ENCODE results near the gene SUZ12.
"Not testable (repeated sequence)": the region's sequence is repeated elsewhere in the genome, so short reads cannot be mapped to it uniquely, and the experiment has no call there.

Gene SUZ12

DNA sequence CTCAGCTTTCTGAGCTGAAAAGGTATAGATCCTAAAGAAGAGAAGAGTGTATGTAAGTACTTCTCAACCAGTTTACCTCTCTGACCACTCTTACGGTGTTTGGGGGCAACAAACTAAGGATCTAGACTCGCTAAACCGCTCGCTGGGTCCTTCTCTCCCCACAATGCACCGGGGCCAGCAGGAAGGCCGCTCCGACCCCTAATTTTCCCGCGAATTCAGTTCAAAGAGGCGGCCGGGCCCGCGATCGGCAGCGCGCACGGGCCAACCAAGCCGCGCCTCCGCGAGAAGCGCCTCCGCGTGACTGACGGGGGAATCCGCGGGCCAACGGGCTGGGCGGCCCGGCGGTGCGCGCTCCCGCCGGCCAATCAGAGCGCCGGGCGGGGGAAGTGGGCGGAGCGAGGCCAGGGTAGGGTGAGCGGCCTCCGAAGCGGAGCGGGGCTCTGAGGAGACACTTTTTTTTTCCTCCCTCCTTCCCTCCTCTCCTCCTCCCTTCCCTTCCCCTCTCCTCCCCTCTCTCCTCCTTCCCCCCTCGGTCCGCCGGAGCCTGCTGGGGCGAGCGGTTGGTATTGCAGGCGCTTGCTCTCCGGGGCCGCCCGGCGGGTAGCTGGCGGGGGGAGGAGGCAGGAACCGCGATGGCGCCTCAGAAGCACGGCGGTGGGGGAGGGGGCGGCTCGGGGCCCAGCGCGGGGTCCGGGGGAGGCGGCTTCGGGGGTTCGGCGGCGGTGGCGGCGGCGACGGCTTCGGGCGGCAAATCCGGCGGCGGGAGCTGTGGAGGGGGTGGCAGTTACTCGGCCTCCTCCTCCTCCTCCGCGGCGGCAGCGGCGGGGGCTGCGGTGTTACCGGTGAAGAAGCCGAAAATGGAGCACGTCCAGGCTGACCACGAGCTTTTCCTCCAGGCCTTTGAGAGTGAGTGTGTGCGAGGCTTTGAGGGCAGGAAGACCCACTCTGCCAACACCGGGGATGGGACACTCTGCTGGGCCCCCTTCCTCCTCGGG lies at the start of gene SUZ12:
TSS of gene SUZ12 (plus strand) at position 393 of the 995 bp plus-strand sequence. CDS start at position 633, 240 bp downstream.
- H3K4me1 Mint-ChIP-seq: peaks cover 17% of the 10 kb centered on the region
- H3K36me3 Mint-ChIP-seq, H3K27me3 Mint-ChIP-seq, H3K9me3 Mint-ChIP-seq: not testable (repeated sequence)
- H3K27ac Mint-ChIP-seq: peak within 1 kb of the TSS; percentile 80
- peak within 1 kb of the TSS; percentile 89 for H3K4me3 Mint-ChIP-seq

DNA sequence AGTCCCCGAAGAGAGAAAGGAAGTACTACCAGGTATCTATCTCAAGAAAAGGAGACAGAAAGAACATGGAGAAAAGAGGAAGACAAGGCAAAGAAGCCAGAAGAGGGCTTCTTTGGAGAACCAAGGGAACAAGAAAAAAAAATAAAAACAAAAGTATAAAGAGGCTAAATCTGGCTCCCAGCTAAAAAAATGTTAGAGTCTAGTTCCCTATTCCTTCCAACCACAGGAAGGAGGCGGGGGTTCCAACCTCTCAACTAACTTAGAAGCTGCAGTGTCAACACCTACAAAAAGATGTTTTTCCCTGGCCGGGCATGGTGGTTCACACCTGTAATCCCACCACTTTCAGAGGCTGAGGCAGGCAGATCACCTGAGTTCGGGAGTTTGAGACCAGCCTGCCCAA lies 48.7 kb upstream of the SUZ12 start:
- no peaks in the 10 kb centered on the region for H3K9me3 Mint-ChIP-seq
- no peak overlapping the region for H3K4me3 Mint-ChIP-seq
- H3K27ac Mint-ChIP-seq: peak overlapping the region; percentile 43
- no peaks in the 10 kb centered on the region for H3K27me3 Mint-ChIP-seq
- peaks cover 22% of the 10 kb centered on the region for H3K36me3 Mint-ChIP-seq
- peaks cover 3% of the 10 kb centered on the region for H3K4me1 Mint-ChIP-seq

DNA sequence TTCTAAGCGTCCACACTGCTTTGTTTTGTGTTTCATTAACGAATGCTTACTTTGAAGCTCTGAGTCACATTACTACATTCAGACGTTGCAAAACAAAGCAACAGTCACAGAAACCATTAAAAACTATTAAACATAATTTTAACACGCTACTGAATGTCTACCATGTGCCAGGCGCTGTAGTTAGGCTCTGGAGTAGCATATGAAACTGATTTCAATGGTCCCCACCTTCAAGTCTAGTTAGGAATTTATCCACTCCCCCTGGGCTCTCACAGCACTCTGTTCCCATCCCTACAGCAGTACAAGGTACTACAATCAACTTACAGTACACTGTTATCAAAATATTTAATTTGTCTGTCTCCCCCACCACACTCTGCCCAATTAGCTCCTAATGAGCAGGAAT lies 35.9 kb upstream of the SUZ12 start:
- Mint-ChIP-seq H3K4me3 (no peak overlapping the region), H3K27ac (peak overlapping the region; percentile 12), H3K36me3 (peaks cover 8% of the 10 kb centered on the region), H3K9me3 (no peaks in the 10 kb centered on the region), H3K27me3 (no peaks in the 10 kb centered on the region), H3K4me1 (peaks cover 24% of the 10 kb centered on the region)

DNA sequence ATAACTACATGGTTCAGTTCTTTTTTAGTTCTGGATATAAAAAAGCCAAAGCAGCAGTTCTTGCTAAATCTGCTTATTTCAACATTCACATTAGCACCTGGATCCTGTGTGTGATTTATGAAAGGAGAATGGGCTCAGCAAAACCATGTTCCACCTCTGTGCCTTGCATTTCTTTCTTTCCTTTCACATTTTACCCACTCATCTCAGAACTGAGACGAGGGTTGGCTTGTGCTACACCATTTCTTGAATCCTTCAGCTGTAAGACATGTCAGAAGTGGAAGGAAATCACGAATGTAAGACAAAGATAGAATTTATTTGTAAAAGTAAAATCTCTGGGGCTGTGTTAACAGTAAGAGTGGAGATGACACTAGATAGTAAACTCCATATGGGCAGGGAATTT lies 34.1 kb upstream of the SUZ12 start:
- H3K4me1 Mint-ChIP-seq: peaks cover 26% of the 10 kb centered on the region

DNA sequence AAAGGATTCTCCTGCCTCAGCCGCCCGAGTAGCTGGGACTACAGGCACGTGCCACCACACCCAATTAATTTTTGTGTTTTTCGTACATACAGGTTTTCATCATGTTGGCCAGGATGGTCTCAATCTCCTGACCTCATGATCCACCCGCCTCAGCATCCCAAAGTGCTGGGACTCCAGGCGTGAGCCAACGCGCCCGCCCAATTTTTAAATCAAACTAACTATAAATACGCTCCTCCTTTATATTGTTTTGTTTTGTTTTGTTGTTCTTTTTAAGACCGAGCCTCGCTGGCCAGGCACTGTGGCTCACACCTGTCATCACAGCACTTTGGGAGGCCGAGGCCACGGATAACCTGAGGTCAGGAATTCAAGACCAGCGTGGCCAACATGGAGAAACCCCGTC lies 33.4 kb upstream of the SUZ12 start:
- Mint-ChIP-seq H3K9me3 (no peaks in the 10 kb centered on the region), H3K4me1 (peaks cover 28% of the 10 kb centered on the region), H3K27ac (no peak overlapping the region), H3K27me3 (no peaks in the 10 kb centered on the region), H3K4me3 (no peak overlapping the region), H3K36me3 (peaks cover 2% of the 10 kb centered on the region)

More for the DNA sequence above, 34.1 kb upstream of the SUZ12 start:
- Mint-ChIP-seq H3K36me3 (peaks cover 5% of the 10 kb centered on the region), H3K27ac (no peak overlapping the region), H3K4me3 (no peak overlapping the region), H3K27me3 (no peaks in the 10 kb centered on the region), H3K9me3 (no peaks in the 10 kb centered on the region)

DNA sequence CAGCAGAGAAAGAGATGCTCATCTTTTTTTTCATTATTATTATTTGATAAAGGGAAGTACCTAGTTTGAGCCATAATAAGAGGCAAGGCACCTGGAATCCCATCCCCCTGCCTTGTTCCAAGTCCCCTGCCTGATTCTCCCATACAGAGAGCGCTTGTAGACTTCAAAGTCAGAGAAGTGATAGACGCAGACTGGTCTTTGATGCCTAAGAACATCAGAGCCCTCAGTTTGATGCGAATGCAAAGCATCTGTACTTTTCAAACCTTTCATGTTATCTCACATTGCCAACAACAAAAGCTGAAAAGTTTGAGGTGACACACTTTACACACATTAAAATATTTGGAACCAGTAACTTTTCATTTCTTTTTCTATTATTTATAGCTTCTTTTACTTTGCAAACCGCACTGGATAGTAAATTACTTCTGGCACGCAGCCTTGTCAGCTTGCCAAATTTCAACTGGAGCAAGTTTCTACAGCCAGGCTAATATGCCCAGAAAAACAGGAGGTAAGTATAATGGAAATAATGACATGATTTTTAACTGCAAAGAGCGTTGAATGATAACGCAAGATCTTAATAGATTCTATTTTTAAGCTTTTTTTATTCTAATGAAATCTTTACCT lies 29.4 kb upstream of the SUZ12 start:
- Mint-ChIP-seq H3K4me1 (peaks cover 23% of the 10 kb centered on the region), H3K4me3 (peak overlapping the region; percentile 59), H3K27me3 (peaks cover 3% of the 10 kb centered on the region), H3K27ac (peak overlapping the region; percentile 87), H3K9me3 (no peaks in the 10 kb centered on the region), H3K36me3 (no peaks in the 10 kb centered on the region)

DNA sequence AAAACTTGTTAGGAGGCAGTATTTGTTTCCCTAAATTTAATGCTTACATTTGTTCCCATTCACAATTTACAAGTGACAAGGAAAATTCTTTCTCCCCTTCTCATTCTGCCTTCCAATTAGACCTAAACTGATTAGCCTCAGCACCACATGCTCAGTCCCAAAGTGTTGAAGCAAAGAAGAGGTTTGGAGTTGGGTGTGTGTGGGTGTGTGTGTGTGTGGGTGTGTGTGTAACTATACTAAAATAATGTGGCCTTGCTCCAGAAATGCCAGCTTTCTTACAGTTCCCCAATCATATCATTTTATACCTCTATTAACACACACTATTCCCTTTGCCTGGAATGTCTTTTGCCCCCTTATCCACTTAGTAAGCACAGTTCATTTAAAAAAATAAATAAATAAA lies 28.4 kb upstream of the SUZ12 start:
- peaks cover 3% of the 10 kb centered on the region for H3K27me3 Mint-ChIP-seq
- no peak overlapping the region for H3K4me3 Mint-ChIP-seq
- H3K9me3 Mint-ChIP-seq: no peaks in the 10 kb centered on the region
- H3K36me3 Mint-ChIP-seq: no peaks in the 10 kb centered on the region
- peaks cover 18% of the 10 kb centered on the region for H3K4me1 Mint-ChIP-seq
- no peak overlapping the region for H3K27ac Mint-ChIP-seq

DNA sequence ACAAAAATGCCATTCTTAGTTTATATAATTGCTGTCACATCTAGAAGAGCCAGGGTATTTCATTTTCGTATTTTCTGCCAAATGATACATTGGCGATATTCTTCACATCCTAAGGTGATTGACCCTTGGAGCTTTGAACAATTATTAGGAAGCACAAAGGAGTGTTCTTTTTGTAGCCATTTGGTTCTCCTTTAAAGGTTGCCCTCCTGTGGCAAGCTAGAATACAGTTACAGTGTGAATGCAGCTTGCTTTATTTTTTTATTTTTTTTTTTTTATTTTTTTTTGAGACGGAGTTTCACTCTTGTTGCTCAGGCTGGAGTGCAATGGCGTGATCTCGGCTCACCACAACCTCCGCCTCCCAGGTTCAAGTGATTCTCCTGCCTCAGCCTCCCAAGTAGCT lies 24.1 kb upstream of the SUZ12 start:
- H3K9me3 Mint-ChIP-seq, H3K4me3 Mint-ChIP-seq, H3K27ac Mint-ChIP-seq, H3K36me3 Mint-ChIP-seq, H3K27me3 Mint-ChIP-seq: not testable (repeated sequence)
- peaks cover 10% of the 10 kb centered on the region for H3K4me1 Mint-ChIP-seq

DNA sequence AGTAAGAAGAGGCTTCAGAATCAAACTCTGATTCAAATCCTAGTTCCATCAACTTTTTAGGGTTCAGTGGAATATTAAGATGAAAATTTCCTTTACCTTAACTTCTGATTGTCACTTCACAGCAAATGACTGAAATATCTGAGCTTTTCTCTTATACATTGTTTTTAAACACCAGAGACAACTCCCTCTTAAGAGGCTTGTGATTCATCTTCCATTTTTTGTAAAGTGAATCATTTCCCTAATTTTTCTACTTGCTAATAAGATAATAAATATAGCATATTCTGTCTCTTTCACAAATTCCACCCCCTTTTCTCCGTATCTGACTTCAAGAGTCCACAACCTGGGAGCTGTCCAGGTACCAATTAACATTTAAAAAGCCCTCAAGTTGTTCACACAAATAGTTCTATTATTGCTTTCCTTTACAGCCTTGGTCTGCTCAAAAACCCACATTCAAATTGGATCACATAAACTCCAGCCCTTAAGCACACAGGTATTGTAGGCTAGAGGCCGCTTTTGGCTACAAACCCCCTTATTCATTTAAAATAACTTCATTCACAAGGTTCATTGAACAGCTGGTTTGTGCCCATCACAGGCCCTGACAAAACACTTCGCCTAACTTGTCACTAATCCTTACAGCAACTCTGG lies 21.2 kb upstream of the SUZ12 start:
- H3K27me3 Mint-ChIP-seq: peaks cover 9% of the 10 kb centered on the region
- H3K9me3 Mint-ChIP-seq: no peaks in the 10 kb centered on the region
- no peak overlapping the region for H3K27ac Mint-ChIP-seq
- H3K36me3 Mint-ChIP-seq: no peaks in the 10 kb centered on the region
- H3K4me1 Mint-ChIP-seq: peaks cover 16% of the 10 kb centered on the region
- no peak overlapping the region for H3K4me3 Mint-ChIP-seq

DNA sequence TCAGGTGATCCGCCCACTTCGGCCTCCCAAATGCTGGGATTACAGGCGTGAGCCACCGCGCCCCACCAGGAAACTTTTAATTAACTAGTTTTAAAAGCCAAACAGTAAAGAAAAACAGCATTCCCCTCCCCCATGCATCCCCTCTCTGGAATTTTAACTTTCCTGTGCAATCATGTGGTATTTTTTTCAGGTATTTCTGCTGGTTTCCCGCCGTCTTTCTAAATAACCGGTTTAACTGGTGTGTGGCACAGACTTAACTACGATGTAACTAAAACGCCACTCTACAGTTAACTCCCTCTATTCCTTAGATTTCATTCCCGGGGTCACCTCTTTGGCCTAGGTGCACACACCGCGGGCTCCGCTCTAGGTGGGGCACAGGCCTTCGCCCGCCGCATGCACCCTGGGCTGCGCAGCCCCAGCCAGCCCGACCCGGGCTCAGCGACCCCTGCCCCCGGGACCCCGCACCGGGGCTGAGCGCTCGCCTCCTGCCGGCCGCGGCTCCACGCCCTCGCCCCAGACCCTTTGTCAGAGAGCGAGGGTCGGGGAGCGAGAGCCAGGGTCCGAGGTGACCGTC lies 20.2 kb upstream of the SUZ12 start:
- Mint-ChIP-seq H3K4me1 (peaks cover 17% of the 10 kb centered on the region), H3K9me3 (no peaks in the 10 kb centered on the region), H3K27me3 (peaks cover 9% of the 10 kb centered on the region), H3K27ac (peak overlapping the region; percentile 46), H3K4me3 (no peak overlapping the region), H3K36me3 (no peaks in the 10 kb centered on the region)

DNA sequence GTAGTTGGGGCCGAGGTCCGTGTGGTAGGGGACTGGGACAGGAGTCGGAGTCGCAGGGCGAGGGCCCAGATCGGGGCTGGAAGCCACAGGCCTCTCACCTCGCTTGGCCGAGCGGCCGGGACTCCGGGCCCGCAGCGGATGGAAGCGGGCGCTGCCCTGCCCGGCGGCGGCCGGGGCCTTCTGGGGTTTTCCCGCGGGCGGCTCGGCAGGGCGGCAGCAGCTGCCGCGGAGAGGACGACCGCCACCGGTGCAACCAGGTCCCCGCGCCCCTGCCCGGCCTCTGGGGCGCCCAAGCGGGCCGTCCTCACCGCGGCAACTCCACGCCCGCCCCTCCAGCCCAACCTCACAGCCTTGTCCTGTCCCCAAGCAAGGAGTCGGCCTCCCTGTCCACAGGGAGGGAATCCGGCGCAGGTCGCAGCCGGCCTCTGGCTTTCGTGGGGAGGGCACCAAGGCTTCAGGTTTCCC lies 19.7 kb upstream of the SUZ12 start:
- H3K9me3 Mint-ChIP-seq: no peaks in the 10 kb centered on the region
- H3K27me3 Mint-ChIP-seq: peaks cover 9% of the 10 kb centered on the region
- H3K27ac Mint-ChIP-seq: no peak overlapping the region
- H3K4me3 Mint-ChIP-seq: no peak overlapping the region
- peaks cover 17% of the 10 kb centered on the region for H3K4me1 Mint-ChIP-seq
- no peaks in the 10 kb centered on the region for H3K36me3 Mint-ChIP-seq

DNA sequence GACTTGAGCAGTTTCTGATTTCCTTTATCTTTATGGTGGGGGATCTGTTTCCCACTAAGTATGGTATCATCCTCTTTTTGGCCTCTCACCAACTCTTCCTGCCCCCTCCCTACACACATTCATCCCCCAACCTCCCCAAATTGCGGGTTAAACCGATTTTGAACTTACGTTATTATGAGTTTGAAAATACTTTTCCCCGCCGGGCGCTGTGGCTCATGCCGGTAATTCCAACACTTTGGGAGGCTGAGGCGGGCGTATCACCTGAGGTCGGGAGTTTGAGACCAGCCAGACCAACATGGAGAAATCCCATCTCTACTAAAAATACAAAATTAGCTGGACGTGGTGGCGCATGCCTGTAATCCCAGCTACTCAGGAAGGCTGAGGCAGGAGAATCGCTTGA lies 19.1 kb upstream of the SUZ12 start:
- Mint-ChIP-seq H3K4me1 (peaks cover 17% of the 10 kb centered on the region), H3K27ac (peak overlapping the region; percentile 46)
- not testable (repeated sequence) for H3K27me3 Mint-ChIP-seq, H3K36me3 Mint-ChIP-seq, H3K9me3 Mint-ChIP-seq, H3K4me3 Mint-ChIP-seq

DNA sequence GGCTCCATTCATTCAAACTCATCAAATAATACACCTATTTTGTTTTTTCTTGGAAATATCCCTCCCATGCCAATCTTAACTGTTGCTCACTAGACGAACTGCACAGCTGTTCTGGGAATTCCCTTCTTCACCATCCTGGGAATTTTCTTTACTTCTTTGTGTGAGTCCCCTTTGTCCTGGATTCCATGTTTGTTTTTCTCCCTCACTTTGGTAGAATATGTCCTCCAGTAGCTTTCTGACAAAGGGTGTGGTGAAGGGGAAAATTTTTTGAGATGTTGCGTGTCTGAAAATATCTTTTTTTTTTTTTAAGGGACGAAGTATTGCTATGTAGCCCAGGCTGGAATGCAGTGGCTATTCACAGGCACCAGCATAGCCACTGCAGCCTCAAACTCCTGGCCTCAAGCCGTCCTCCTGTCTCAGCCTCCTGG lies 18.1 kb upstream of the SUZ12 start:
- Mint-ChIP-seq H3K27ac (peak overlapping the region; percentile 52), H3K36me3 (no peaks in the 10 kb centered on the region), H3K4me1 (peaks cover 17% of the 10 kb centered on the region), H3K4me3 (no peak overlapping the region), H3K9me3 (no peaks in the 10 kb centered on the region), H3K27me3 (peaks cover 9% of the 10 kb centered on the region)

DNA sequence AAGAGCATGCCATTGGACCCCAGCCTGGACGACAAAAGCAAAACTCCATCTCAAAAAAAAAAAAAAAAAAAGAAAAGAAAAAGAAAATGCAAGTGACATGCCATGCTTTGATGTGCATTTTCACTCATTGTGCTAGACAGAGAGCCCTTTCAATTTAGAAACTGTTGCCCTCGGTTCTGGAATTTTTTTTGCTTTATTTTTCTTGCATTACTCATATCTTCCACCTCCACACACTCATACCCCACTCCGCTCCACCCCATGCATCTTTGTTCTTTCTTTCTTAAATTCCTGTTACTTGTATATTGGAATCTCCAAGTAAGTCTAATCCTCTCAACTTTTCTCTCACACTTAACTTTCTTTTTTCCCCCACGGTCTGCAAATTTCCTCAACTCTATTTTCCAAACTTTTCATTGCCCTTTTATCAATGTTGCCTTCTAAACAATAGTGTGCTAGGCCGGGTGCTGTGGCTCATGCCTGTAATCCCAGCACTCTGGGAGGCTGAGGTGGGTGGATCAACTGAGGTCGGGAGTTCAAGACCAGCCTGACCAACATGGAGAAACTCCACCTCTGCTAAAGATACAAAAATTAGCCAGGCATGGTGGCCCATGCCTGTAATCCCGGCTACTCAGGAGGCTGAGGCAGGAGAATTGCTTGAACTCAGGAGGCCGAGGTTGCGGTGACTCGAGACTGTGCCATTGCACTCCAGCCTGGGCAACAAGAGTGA lies 16.8 kb upstream of the SUZ12 start:
- Mint-ChIP-seq H3K36me3 (no peaks in the 10 kb centered on the region), H3K27me3 (peaks cover 9% of the 10 kb centered on the region), H3K4me1 (peaks cover 17% of the 10 kb centered on the region), H3K9me3 (no peaks in the 10 kb centered on the region), H3K4me3 (peak overlapping the region; percentile 13), H3K27ac (peak overlapping the region; percentile 89)

Data from activated naive CD4-positive, alpha-beta T cell treated with anti-CD3 and anti-CD28 coated beads, Interleukin-2, amount 50 U/mL, for 24 hours (primary cell).